Activated effector memory CD4-positive, alpha-beta T cell treated with anti-CD3 and anti-CD28 coated beads, Interleukin-2, amount 50 U/mL, for 16 hours (primary cell): ENCODE measurements around the gene COL20A1.

Source experiments
- DNase-seq: peaks from one replicate; pipeline ENCODE4 v3.0.0-alpha.2; 2020

Gene COL20A1

GRCh38 chr20:63380346-63380870 lies 87.4 kb downstream of the COL20A1 start:
- no peak for DNase-seq

GRCh38 chr20:63381781-63382431 lies 88.9 kb downstream of the COL20A1 start:
- DNase-seq, result peak; percentile 74

DNA sequence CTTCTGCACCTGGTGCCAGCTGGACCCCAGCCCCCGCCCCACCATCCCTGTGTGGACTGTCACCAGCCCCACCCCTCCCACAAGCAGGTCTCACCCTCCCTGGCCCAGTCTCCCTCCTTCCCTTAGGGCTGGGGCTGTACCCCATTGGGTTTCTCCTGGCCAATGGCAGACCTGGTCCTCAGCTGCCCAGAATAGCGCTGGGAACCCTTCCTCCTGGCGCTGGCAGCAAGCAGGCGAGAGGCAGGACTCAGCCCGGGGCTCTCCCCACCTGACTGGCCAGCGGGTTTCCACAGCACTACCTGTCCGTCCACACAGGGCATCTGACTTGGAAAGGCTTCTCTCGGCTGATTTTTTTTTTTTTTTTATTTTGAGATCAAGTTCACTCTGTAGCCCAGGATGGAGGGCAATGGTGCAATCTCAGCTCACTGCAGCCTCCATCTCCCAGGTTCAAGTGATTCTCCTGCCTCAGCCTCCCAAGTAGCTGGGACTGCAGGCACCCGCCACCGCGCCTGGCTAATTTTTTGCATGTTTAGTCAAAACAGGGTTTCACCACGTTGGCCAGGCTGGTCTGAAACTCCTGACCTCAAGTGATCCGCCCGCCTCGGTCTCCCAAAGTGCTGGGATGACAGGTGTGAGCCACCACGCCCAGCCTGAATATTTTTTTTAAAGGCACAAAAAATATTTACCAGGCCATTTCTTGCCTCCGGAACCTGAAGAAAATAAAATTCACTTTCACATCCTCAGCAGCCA lies 89.7 kb downstream of the COL20A1 start:
- no peak for DNase-seq

DNA sequence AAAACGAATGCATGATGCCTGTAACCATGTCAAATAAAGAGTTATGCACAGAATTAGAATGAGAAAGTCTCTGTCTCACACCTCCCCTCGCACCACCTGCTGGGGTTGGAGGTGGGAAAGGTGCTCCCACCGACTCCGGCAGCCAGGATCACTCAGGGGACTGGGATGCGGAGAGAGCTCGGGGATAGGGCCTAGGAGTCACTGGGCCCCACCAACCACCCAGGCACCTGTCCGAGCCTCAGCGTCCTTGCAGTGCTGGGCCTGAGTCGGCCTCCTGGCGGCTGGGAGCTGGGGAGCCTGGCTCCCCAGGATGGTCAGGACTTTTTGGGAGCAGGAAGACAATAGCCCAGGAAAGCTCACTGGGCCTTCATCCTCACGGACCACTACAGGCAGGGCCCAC lies 90.6 kb downstream of the COL20A1 start:
- no peak for DNase-seq

DNA sequence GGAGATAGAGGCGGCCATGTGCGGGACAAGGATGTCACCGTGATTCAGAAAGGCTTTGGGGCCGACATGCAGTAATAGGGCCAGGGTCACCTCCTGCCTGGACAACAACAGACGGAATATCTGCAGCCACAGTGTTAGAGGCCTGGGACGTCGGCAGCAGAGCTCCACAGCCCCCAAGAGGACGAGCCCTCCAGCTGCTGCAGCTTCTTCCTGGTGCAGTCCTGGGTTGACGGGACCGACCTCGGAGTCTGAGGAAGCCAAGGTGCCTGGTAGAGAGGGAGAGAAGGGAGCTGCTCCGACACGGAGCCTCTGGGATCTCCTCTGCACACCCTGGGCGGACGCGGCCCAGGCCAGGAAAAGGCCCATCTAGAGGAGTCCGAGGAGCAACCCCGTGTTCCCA lies 91.3 kb downstream of the COL20A1 start:
- DNase-seq, result no peak
